ENCODE data around the gene PRDM16.
A peak's percentile ranks its signal among the peaks of the same experiment; 100 is the strongest.

PRDM16 gene

GRCh38 chr1:3356827-3357460 is 287.9 kb downstream of the PRDM16 start:
- no peak for DNase-seq (ENCODE audit: low read depth)

DNA sequence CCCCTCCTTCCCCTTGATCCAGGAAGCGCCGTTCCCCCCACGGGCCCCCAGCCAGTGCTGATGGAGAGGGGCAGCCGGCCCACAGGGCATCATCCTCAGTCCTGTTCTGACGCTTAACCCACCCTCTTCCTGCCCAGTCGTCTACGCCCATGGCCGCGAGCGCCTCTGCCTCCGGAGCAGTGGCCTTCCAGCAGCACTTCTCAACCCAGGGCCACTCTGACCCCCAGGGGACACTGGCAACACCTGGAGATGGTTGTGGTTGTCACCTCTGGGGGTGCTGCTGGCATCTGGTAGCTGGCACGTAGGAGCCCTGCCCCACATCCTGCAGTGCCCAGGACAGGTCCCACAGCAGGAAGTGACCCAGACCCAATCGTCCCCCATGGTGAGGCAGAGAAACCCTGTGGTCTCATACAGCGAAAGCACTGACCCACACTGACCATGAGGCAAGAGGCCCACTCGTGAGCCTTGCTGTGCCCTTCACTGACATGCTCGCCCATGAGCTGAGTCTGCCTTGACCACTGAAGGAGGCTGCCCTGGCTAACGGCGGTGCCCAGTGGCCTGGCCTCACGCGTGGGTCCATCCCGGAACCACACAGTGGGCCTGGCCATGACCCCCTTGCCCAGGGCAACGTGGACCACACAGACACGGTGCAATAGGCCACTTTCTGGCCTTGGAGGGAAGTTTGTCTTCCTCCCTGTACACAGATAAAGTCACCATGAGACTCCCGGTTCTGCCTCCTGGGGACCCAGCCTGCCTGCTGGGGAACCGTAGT is 288.7 kb downstream of the PRDM16 start:
- DNase-seq (ENCODE audit: low read depth) = no peak

- DNase-seq (ENCODE audit: low read depth) = no peak
These were observed 290.3 kb downstream of the PRDM16 start for GRCh38 chr1:3359351-3359750.

DNA sequence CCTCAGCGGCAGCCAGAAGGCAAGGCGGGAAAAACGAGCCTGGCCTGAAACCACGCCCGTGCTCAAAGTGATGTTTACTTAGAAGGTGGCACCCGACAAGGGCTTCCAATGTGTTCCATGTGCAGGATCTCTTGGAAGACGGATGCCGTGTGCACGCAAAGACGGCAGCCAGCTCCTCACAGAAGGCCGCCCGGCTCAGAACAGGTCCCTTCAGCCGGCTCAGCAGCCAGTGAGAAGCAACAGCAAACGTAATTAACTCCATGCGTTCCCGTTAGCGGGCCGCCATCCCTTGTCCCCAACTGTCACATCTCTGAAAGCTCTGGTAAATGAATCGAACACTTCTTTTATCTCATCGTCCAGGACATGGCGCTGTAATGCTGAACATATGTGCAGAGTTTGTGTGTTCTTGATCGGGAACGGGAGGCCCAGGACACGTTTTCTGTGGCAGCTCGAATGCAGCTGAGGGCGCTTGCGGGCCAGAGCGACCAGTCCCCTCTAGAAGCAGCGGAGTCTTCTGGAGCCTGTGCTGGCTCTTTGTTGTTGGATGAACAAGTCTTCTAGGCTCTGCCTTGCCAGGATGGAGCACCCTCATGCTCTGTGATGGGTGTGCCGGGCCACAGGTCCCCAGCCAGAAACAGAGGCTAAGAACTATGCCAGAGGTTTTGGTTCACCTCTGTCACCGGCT is 290.9 kb downstream of the PRDM16 start:
- no peak for DNase-seq (ENCODE audit: low read depth)

DNA sequence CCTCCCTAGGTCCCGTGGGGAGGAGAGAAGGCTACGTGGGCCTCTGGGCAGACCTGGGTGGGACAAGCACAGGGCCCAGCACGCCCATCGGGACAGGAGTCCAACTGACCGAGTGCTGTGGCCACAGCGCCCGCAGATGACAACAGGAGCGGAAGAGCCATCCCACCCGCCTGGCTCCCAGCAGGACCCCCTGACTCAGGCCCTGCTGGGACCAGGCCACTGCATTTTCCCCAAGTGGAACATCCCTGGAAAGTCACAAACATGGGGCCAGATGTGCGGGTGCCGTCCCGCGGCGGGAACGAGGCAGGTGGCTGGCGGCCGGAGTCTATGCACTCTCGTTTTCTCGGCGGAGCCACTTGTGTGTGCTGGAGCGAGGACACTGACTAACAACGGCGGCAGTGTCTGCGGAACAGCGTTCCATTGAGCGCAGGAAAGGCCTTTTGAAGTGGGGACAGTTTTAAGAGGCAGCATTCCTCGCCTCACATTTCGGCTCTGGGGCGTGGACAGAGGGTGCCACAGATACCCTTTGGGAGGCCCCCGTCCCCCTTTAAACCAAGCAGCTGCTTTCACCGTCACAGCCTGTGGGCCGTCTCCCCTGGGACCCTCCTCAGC is 291.7 kb downstream of the PRDM16 start:
- no peak for DNase-seq (ENCODE audit: low read depth)

DNA sequence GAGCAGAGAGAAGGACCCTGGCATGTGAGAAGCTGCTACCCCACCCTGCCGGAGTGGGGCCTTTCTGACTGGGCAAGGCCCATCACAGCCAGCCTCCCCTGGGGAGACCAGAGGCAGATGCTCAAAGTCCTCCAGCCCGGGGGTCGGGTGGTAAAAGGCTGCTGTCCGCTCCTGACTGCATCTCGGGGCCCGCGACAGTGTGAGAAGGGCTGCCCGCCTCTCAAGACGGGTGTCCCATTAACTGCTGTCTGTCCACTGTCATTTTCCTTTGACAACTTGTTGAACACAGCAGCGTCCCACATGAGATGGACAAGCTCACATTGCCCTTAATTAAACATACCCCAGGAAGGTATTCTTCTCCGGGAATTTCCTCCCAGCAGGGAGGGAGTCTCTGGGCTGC is 294.0 kb downstream of the PRDM16 start:
- DNase-seq (ENCODE audit: low read depth) = no peak

DNA sequence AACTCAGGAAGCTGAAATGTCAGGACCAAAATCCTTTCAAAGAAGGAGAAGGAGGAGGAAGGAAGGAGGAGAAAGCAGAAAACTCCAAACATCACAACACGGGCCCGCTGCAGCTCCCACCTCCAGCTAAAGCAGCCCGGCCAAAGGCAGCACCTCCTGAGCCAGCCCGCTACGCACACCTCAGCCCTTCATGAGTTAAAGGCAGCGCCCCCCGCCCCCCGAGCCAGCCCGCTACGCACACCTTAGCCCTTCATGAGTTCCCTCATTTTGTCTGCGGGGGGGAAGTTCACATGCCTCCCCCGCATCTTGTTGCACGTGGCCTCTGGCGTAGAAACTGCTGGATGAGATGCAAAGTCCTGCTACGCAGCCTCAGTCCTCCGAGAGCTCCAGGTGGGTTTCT is 294.8 kb downstream of the PRDM16 start:
- no peak for DNase-seq (ENCODE audit: low read depth)

GRCh38 chr1:3364551-3364950 is 295.5 kb downstream of the PRDM16 start:
- DNase-seq (ENCODE audit: low read depth) = no peak

- DNase-seq (ENCODE audit: low read depth) = no peak
These were observed 296.0 kb downstream of the PRDM16 start for GRCh38 chr1:3364983-3365382.

GRCh38 chr1:3365523-3366125 is 296.6 kb downstream of the PRDM16 start:
- no peak for DNase-seq (ENCODE audit: low read depth)

GRCh38 chr1:3366126-3367051 is 297.4 kb downstream of the PRDM16 start:
- DNase-seq (ENCODE audit: low read depth) = no peak

DNA sequence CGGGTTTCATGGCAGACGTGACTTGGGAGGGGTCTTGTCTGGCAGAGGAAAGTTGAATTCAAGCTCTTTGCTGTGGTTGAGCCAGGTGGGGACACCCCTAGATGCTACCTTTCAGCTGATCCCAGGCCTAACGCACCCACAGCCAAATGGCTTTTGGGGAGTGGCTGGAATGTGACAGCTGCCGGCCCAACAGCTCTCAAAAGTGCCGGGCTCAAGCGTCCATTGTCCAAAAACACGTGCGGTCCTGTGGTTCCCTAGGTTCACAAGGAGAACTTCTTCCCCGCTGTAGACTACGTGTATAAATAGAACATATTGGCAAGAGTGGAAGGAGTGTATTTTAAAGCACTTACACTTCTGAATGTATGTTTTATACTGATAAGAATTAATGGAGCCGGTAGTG is 298.4 kb downstream of the PRDM16 start:
- DNase-seq (ENCODE audit: low read depth) = no peak

DNA sequence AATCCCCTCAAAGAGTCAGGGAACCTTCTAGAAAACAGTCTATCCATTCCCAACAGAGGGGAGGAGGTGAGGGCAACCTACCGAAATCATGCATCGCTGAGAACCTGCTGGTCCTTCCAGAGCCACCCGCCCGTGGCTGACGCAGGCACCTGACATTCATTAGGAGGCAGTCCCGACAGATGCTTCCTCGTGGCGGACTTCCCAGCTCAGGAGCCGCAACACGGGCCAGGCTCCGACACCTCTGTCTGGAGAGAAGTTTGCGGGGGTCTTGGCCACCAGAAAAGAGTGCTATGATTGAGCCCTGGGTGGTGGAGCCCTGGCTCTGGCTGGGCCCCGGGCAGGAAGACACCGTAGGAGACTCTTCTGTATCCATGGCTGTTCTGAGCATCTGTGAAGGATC is 299.1 kb downstream of the PRDM16 start:
- DNase-seq (ENCODE audit: low read depth) = no peak

DNA sequence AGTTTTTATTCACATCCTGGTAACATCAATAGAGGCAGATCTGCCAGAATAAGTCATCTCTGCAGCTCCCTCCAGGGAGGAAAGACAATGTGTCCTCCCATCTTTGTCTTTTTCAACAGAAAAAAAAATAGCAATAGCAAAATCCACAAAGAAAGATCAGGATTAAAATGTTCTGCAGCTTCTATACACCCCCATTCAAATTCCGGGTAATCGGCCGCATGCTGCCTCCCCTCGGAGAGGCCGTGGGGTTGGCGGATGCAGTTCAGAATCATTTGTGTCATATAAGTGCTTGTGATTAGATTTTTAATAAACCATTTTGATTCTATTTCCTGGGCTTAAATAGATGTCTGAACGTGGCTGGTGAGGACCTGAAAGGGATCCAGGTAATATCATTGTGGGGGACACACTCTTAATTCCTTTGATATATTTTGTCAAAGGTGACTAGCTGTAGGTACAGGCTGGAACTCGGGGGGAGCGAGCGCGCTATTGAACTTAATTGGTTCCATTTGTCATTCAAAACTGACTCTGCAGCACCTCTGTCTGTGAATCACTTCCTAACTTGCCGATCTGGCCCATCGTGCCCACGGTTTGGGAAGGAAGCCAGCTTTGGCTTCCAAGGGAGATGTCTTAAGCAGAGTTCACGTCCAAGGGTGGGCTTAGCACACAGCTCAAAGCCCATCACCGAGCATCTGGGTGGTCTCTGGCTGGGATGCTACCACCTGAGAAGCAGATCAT is 299.9 kb downstream of the PRDM16 start:
- DNase-seq (ENCODE audit: low read depth) = peak; percentile 20

GRCh38 chr1:3369446-3370076 is 300.6 kb downstream of the PRDM16 start:
- DNase-seq (ENCODE audit: low read depth) = peak; percentile 62

GRCh38 chr1:3370856-3371703 is 302.1 kb downstream of the PRDM16 start:
- no peak for DNase-seq (ENCODE audit: low read depth)

DNA sequence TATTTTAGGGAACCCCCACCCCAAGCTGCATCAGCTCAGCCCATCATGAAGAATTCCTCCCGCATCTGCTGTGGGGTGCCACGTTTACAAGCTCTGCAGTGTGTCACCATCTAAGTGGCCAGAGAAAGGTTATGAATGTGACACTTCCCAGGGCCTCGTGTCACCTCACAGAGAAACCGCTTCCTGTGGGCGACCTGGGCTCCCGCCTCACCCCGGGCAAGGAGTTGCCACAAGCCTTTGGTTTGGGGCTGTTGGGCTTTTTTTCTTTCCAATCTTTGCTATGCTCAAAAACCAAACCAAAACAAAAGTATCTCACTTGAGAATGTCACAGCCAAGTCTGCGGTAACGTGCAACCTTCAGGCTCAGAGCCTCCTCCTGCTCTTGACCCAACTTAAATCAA is 303.3 kb downstream of the PRDM16 start:
- no peak for DNase-seq (ENCODE audit: low read depth)

GRCh38 chr1:3373175-3373574 is 304.2 kb downstream of the PRDM16 start:
- DNase-seq (ENCODE audit: low read depth) = no peak

Data from HS-5 (cell line).